IgD-negative memory B cell (primary cell): ENCODE data around the gene METTL17. TPM values are rescaled to one million over a fixed set of nuclear protein-coding genes. Genes with fewer than 3 reads are reported as not detected.

Experiments used
- H3K27ac Mint-ChIP-seq, 3 donors: one replicate each; pipeline ENCODE4 v1.8.0; 2020 to 2022; ENCODE audit warnings: mild to moderate bottlenecking in 3 of 3, mixed read lengths in 3 of 3, moderate library complexity in 1 of 3
- H3K27me3 Mint-ChIP-seq: one replicate; pipeline ENCODE4 v1.8.0; 2021; ENCODE audit warnings: mixed read lengths
- H3K36me3 Mint-ChIP-seq: one replicate; pipeline ENCODE4 v1.8.0; 2020; ENCODE audit warnings: mild to moderate bottlenecking, mixed read lengths
- H3K4me1 Mint-ChIP-seq, 3 donors: one replicate each; pipeline ENCODE4 v1.8.0; 2020 to 2022; ENCODE audit warnings: mixed read lengths in 3 of 3, mild to moderate bottlenecking in 1 of 3
- H3K4me3 Mint-ChIP-seq, 4 donors: one replicate each; pipeline ENCODE4 v1.8.0; 2020 to 2022; ENCODE audit warnings: mild to moderate bottlenecking in 4 of 4, mixed read lengths in 4 of 4, moderate library complexity in 3 of 4
- H3K9me3 Mint-ChIP-seq, 3 donors: one replicate each; pipeline ENCODE4 v1.8.0; 2020 to 2021; ENCODE audit warnings: mixed read lengths in 3 of 3, mild to moderate bottlenecking in 1 of 3
- polyA plus RNA-seq: library from polyadenylated mRNA; unstranded; fragments of 300-500 nt; fragmentation: Illumina TruSeq; gene quantifications from one replicate; pipeline ENCODE4 v1.2.3, GENCODE V29; 2021

The METTL17 gene
- polyA plus RNA-seq, 1 donor from 2014 or later = 40.6 TPM

DNA sequence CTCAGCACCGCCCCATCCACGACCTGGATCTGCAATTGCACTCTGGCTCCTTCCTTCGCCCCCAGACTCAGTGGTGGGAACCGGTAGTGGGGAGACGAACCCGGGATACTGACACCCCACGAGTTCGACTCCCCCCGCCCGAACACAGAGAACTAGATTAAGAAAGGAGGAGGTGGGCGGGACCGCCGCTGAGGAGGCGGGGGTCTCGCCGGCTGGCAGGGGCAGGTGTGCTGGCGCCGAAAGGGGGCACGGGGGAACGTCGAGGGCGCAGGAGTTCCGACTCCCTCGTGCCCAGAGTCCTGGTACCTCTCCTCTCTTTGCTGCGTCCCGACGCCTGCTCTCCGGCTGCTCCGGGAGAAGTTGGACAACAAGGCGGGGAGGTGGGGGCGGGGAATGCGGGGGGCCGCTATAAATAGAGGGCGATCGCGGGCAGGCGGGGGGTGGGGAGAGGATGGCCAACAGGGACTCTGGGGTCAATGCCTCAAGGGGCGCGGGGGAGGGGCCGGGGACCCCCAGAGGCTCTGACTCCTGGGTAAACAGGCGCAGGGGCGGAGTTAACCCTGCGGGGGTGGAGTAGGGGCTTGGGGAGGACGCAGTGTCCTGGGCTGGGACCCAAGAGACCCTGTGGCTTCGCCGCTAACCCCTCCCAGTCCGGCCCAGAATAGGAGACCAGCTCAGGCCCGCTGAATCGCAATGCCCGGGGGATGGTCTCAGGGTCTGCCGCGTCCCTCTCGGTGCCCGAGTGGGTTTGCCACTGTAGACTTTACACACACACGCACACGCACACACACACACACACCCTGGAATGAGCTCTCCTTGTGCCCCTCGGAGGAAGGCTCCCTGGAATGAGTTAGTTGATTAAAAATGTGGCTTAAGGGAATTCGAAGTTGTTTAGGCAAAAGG lies 35.8 kb downstream of the METTL17 start:
- H3K4me1 Mint-ChIP-seq = peaks cover 0 to 9% (median 8%) of the 10 kb centered on the region in 3 donors
- H3K4me3 Mint-ChIP-seq = peak overlapping the region; percentile 74 to 94 (median 92)
- H3K36me3 Mint-ChIP-seq = peaks cover 8% of the 10 kb centered on the region
- H3K27ac Mint-ChIP-seq = no peak overlapping the region
- H3K9me3 Mint-ChIP-seq = no peaks in the 10 kb centered on the region
- peaks cover 19% of the 10 kb centered on the region for H3K27me3 Mint-ChIP-seq

GRCh38 chr14:21026274-21026987 lies 36.7 kb downstream of the METTL17 start:
- peaks cover 15% of the 10 kb centered on the region for H3K27me3 Mint-ChIP-seq
- no peaks in the 10 kb centered on the region for H3K9me3 Mint-ChIP-seq
- H3K4me3 Mint-ChIP-seq = peak overlapping the region; percentile 69 to 91 (median 74)
- H3K36me3 Mint-ChIP-seq = peaks cover 5% of the 10 kb centered on the region
- H3K27ac Mint-ChIP-seq = peak overlapping the region in 1 of 3 donors; percentile 15
- peaks cover 0 to 9% (median 8%) of the 10 kb centered on the region in 3 donors for H3K4me1 Mint-ChIP-seq

- Mint-ChIP-seq H3K9me3 (no peaks in the 10 kb centered on the region), H3K4me3 (peak overlapping the region in 2 of 4 donors; percentile 69 to 74), H3K27me3 (peaks cover 14% of the 10 kb centered on the region), H3K27ac (peak overlapping the region in 1 of 3 donors; percentile 15), H3K36me3 (peaks cover 3% of the 10 kb centered on the region), H3K4me1 (peaks cover 0 to 8% (median 8%) of the 10 kb centered on the region in 3 donors)
These were observed 37.2 kb downstream of the METTL17 start for GRCh38 chr14:21026988-21027315.

DNA sequence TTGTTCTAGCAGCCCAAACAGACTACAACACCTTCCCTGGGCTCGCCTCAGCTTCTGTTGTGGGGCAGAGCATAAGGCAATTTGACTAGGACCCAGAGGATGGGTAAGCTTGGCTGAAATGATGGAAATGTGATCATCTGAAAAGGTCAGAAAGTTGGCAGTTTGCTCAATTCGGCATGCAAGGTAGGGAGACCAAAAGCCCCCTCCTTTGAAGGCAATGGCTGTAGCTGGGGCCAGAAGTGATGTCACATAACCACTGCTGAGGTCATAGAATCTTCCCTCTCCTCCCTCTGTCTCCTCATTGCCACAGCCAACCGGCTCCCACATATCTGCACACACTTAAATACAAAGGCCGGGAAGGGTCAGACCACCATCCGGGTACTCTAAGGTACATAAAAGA lies 40.1 kb downstream of the METTL17 start, which contains the start of gene TPPP2:
Gene TPPP2, plus strand, starts transcription at position 301 of the 400 bp plus-strand sequence. CDS start 365 bp downstream, outside the sequence.
- H3K4me3 Mint-ChIP-seq = no peak within 1 kb of the TSS
- peaks cover 0 to 1% (median 0%) of the 10 kb centered on the region in 3 donors for H3K4me1 Mint-ChIP-seq
- H3K9me3 Mint-ChIP-seq = no peaks in the 10 kb centered on the region
- no peak within 1 kb of the TSS for H3K27ac Mint-ChIP-seq
- peaks cover 9% of the 10 kb centered on the region for H3K27me3 Mint-ChIP-seq
- H3K36me3 Mint-ChIP-seq = no peaks in the 10 kb centered on the region

DNA sequence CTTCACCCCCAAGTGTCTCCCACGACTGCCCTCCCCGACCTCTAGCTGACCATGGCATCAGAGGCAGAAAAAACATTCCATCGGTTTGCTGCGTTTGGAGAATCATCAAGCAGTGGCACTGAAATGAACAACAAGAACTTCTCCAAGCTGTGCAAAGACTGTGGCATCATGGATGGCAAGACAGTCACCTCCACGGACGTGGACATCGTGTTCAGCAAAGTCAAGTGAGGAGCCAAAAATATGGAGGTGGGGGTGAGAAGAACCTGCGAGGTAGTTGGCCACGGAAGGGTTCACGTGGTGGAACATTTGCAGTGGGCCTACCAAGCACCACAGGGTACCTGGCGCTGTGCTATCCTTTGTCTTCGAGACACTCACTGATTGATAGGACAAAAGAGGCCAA lies 40.8 kb downstream of the METTL17 start:
- Mint-ChIP-seq H3K27me3 (peaks cover 8% of the 10 kb centered on the region), H3K36me3 (no peaks in the 10 kb centered on the region), H3K27ac (no peak overlapping the region)

GRCh38 chr14:21032326-21033132 lies 42.7 kb downstream of the METTL17 start:
- H3K4me3 Mint-ChIP-seq = no peak overlapping the region
- H3K27me3 Mint-ChIP-seq = peaks cover 8% of the 10 kb centered on the region
- no peaks in the 10 kb centered on the region for H3K4me1 Mint-ChIP-seq
- H3K9me3 Mint-ChIP-seq = no peaks in the 10 kb centered on the region
- H3K27ac Mint-ChIP-seq = no peak overlapping the region
- no peaks in the 10 kb centered on the region for H3K36me3 Mint-ChIP-seq

More for the DNA sequence above, 40.8 kb downstream of the METTL17 start:
- peaks cover 0 to 1% (median 0%) of the 10 kb centered on the region in 3 donors for H3K4me1 Mint-ChIP-seq
- H3K9me3 Mint-ChIP-seq = no peaks in the 10 kb centered on the region
- no peak overlapping the region for H3K4me3 Mint-ChIP-seq

GRCh38 chr14:21033133-21033698 lies 43.4 kb downstream of the METTL17 start:
- Mint-ChIP-seq H3K36me3 (no peaks in the 10 kb centered on the region), H3K27me3 (peaks cover 8% of the 10 kb centered on the region), H3K4me1 (peaks cover 0 to 2% (median 0%) of the 10 kb centered on the region in 3 donors), H3K27ac (no peak overlapping the region), H3K9me3 (no peaks in the 10 kb centered on the region), H3K4me3 (no peak overlapping the region)

DNA sequence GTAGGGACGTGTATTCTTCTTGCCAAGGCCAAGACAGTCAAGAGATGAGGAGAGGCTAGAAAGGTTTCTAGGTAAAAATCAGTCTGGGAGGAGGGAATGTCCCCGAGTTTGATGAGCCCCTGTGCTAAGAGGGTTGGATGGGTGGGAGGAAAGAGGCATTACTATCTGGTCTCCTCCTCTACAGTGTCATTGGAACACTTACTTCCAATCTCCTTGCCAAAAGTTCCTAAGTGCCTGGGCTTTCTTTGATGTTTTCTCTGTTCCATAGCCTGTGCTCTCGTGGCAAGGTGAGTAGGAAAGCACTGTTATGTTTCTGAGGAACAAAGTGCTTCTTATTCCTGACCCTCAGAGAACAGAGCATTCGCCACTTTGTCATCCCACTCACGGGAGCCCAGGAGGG lies 44.9 kb downstream of the METTL17 start, which contains the start of gene RNASE13:
Gene RNASE13, minus strand, starts transcription at position 101 of the 400 bp plus-strand sequence. CDS start 519 bp downstream, outside the sequence.
- Mint-ChIP-seq H3K27ac (no peak within 1 kb of the TSS), H3K9me3 (no peaks in the 10 kb centered on the region), H3K27me3 (peaks cover 8% of the 10 kb centered on the region), H3K4me1 (peaks cover 0 to 2% (median 0%) of the 10 kb centered on the region in 3 donors), H3K4me3 (no peak within 1 kb of the TSS), H3K36me3 (no peaks in the 10 kb centered on the region)

GRCh38 chr14:21036751-21037150 lies 47.0 kb downstream of the METTL17 start:
- no peak overlapping the region for H3K4me3 Mint-ChIP-seq
- H3K27me3 Mint-ChIP-seq = peaks cover 10% of the 10 kb centered on the region
- H3K36me3 Mint-ChIP-seq = no peaks in the 10 kb centered on the region
- H3K9me3 Mint-ChIP-seq = no peaks in the 10 kb centered on the region
- H3K27ac Mint-ChIP-seq = no peak overlapping the region
- peaks cover 0 to 2% (median 0%) of the 10 kb centered on the region in 3 donors for H3K4me1 Mint-ChIP-seq

- H3K9me3 Mint-ChIP-seq = no peaks in the 10 kb centered on the region
- H3K36me3 Mint-ChIP-seq = no peaks in the 10 kb centered on the region
- H3K27me3 Mint-ChIP-seq = peaks cover 10% of the 10 kb centered on the region
- H3K4me1 Mint-ChIP-seq = peaks cover 0 to 2% (median 0%) of the 10 kb centered on the region in 3 donors
- H3K27ac Mint-ChIP-seq = no peak overlapping the region
- H3K4me3 Mint-ChIP-seq = no peak overlapping the region
These were observed 47.4 kb downstream of the METTL17 start for GRCh38 chr14:21037156-21037555.

DNA sequence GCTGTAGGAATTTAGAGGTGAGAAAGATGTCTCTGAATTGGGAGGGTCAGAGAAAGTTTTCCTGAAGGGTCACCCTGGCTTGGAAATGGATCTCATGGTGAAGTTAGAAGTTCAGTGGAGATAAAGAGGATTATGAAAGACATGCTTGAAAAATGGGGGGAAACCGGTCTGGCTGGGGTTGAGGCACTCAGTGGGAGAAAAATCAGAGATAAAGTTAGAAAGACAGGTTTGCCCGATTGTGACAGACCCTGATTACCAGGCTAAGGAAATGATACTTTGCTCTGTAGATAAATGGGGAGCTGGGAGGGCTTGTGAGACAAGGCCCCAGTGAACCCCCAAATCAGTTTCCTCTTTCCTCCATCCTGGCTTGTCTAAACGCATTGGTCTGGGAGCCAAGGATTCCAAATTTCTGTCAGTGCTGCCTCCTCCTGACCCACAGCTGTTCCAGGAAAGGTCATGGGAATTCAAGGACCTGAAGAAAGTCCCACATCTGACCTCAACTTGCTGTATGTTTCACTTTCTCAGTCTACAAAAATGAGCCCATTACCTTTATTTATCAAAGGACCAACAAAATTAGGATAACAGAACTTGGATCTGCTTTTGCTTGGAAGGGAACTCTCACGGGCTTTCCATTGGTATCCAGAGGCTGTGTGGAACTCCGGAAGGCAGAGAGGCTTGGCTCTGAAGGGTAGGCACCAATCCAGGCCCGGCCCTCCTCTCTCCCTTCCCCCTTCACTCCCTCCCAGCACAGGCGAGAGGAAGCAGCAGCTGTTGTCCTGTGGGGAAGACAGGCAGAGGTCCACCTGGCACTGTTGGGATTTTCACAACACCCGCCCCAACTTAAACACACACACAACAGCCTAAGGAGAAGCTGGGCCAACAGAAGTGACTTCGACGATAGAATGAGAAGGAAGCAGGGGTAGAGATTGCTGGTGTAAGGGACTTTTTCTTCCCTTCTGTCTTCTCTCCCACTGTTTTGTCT lies 49.0 kb downstream of the METTL17 start:
- Mint-ChIP-seq H3K36me3 (peaks cover 3% of the 10 kb centered on the region), H3K9me3 (no peaks in the 10 kb centered on the region), H3K27me3 (peaks cover 6% of the 10 kb centered on the region), H3K4me3 (no peak overlapping the region), H3K27ac (no peak overlapping the region), H3K4me1 (peaks cover 0 to 2% (median 0%) of the 10 kb centered on the region in 3 donors)

DNA sequence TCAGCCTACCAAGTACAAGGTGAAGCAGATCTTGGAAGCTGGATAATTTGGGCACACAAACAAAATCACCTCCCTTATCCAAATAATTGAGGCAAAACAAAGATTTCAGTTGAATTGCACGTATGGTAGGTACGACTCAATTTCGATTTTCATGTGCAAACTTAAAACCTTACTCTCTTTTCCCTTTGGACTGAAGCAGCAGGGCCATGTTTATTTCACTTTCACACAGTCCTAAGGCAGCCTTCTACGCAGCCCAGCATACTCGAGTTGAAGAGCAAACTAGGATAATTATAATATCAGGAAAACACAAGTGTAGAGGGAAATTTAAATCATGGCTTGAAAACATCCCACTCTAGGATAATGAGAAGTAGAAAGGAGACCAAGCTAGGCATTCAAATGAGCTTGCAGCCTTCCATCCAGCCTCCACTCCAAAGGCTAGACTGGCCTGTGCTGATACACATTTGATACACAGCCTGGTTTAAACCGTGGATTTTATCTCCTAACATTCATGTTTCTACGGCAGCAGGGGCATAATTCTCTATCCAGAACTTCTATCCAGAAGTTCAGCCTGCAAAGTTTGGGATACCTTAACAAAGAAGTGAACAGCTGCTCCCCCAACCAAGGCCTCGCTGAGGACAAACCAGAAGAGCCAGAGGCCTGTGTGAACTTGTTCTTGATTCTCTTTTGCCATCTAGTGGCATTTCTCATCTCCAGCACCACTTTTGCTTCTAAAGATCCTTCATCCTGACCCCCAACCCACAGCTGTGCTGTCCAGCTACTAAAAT lies 50.0 kb downstream of the METTL17 start:
- peaks cover 0 to 2% (median 0%) of the 10 kb centered on the region in 3 donors for H3K4me1 Mint-ChIP-seq
- peaks cover 11% of the 10 kb centered on the region for H3K27me3 Mint-ChIP-seq
- no peak overlapping the region for H3K4me3 Mint-ChIP-seq
- no peak overlapping the region for H3K27ac Mint-ChIP-seq
- H3K9me3 Mint-ChIP-seq = no peaks in the 10 kb centered on the region
- peaks cover 3% of the 10 kb centered on the region for H3K36me3 Mint-ChIP-seq
